GM12801 (cell line): ENCODE measurements around the gene DHX57.

Experiments
- TF ChIP-seq, protein P1 (sequence below): IDR thresholded peaks from one replicate; pipeline ENCODE4 v1.5.1; 2011; ENCODE audit warnings: control low read depth; ENCODE audit not compliant: insufficient read length; ENCODE audit errors: extremely low read depth

Gene DHX57

DNA sequence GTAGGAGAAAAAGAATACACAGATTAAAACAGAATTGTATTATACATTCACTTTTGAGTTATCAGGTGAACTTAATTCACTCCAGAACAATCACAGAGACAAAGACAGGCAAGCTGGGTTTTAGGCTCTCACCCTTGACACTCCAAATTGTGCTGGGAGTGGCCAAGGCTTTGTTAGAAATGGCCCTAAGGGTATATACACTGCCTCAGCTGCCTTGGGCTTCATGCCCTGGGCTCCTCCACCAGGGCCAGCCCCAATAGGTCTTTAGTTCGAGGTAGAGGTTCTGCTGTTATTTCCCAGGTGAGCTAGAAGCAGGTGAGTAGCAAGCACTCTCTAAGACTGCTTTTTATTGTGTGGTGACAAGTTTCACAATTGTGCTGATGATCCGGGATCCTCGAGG is 77.8 kb downstream of the DHX57 start:
- TF ChIP-seq, protein P1, sequence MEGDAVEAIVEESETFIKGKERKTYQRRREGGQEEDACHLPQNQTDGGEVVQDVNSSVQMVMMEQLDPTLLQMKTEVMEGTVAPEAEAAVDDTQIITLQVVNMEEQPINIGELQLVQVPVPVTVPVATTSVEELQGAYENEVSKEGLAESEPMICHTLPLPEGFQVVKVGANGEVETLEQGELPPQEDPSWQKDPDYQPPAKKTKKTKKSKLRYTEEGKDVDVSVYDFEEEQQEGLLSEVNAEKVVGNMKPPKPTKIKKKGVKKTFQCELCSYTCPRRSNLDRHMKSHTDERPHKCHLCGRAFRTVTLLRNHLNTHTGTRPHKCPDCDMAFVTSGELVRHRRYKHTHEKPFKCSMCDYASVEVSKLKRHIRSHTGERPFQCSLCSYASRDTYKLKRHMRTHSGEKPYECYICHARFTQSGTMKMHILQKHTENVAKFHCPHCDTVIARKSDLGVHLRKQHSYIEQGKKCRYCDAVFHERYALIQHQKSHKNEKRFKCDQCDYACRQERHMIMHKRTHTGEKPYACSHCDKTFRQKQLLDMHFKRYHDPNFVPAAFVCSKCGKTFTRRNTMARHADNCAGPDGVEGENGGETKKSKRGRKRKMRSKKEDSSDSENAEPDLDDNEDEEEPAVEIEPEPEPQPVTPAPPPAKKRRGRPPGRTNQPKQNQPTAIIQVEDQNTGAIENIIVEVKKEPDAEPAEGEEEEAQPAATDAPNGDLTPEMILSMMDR, result no peak

GRCh38 chr2:38797250-38797676 is 78.5 kb downstream of the DHX57 start:
- TF ChIP-seq, protein P1, result no peak

DNA sequence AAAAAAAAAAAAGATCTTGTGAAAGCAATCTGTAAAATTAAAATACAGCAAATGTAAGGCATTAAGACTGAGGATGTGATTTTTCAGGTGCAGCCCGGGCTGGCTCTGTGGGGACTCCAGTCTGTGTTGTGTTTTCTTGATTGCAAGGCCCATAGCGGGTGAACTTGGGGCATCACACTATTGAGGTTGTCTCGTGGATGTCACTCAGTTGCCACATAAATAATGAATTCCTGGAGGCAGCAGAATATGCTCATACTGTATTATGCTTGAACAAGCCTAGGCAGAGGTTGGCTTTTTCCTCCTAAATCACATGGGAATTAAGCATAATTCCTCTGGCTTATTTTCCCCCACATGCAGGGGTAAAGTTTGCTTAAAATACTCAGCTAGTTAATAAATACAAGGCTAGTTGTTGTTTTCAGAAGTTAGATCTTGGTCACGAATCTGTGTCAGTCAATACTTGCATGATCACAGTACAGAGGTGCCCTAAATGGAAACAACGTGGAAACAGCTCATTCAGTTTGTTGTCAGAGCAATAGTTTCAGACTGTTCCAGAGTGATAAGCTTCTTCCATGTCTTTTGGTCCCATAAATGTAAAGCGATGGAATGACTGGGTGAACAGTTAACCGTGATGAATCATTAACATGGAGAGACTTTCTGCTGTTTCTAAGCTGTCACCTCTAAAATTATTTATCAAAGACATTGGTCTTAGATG is 81.3 kb downstream of the DHX57 start:
- TF ChIP-seq, protein P1, result no peak

- TF ChIP-seq, protein P1, result no peak
These were observed 82.2 kb downstream of the DHX57 start for GRCh38 chr2:38793511-38793910.

- TF ChIP-seq, protein P1, result no peak
These were observed 83.0 kb downstream of the DHX57 start for GRCh38 chr2:38792751-38793150.

GRCh38 chr2:38791744-38792143 is 84.0 kb downstream of the DHX57 start:
- TF ChIP-seq, protein P1, result no peak

DNA sequence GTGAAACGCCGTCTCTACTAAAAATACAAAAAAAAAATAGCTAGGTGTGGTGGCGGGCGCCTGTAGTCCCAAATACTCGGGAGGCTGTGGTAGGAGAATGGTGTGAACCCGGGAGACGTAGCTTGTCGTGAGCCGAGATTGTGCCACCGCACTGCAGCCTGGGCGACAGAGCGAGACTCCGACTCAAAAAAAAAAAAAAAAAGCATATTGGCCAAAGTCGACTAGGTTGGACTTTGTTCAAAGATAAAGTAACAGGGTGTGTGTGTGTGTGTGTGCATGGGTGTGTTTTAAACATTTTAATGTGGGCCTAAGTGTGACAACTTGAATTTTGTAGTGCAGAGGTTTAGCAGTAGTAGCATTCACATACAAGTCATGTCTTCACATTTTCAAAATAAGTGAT is 86.0 kb downstream of the DHX57 start:
- TF ChIP-seq, protein P1, result no peak

DNA sequence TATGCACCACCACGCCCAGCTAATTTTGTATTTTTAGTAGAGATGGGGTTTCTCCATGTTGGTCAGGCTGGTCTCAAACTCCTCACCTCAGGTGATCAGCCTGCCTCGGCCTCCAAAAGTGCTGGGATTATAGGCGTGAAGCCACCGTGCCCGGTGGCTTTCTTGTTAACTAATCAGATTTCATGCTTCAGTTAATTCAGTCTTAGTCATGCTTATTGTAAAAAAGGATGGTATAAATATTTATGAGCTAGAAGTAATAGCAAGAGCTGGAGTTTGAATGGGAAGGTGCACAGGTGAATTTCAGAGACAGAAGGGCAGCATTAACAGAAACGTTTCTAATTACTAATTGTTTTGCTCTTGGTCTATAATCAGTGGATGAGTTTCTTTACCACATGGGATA is 87.4 kb downstream of the DHX57 start:
- TF ChIP-seq, protein P1, result no peak
